ENCODE results near the gene DCAF5. TPM values are rescaled to one million over a fixed set of nuclear protein-coding genes. Genes with fewer than 3 reads are reported as not detected.
A peak's percentile ranks its signal among the peaks of the same experiment; 100 is the strongest.

The DCAF5 gene
- total and polyA plus RNA-seq, 2 of the 13 experiments (the other 11 are each of a cell fraction or from before 2014, with no cell fraction given), result 13.4 to 31.6 TPM

DNA sequence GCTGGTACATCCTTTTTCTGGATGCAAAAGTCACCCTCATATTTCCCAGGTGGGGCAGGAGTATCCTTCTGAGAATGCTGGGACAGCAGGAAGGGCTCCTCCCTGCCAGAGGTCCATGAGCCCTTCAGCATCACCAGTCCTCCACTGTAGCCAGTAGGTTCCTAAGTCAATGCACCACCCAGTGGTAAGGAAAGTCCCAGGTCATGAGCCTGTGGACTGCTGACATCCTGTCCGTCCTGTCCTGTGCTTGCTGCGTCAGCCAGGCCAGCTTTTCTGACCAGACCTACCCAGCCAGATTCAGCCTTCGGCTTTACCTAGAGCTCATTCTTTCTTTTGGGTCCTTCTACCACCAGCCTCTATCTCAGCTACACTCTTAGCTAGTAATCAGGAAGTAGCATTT lies 150.8 kb downstream of the DCAF5 start (continued):
- TF ChIP-seq, protein P1, sequence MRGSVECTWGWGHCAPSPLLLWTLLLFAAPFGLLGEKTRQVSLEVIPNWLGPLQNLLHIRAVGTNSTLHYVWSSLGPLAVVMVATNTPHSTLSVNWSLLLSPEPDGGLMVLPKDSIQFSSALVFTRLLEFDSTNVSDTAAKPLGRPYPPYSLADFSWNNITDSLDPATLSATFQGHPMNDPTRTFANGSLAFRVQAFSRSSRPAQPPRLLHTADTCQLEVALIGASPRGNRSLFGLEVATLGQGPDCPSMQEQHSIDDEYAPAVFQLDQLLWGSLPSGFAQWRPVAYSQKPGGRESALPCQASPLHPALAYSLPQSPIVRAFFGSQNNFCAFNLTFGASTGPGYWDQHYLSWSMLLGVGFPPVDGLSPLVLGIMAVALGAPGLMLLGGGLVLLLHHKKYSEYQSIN (CRISPR knock-in tag; IDR thresholded peaks at IDR 0.05; ENCODE audit: borderline replicate concordance), result no peak
- no peak for TF ChIP-seq ZNF260 (CRISPR knock-in tag; IDR thresholded peaks at IDR 0.05; ENCODE audit: borderline replicate concordance, low read depth)
- TF ChIP-seq ZNF768 (CRISPR knock-in tag; IDR thresholded peaks at IDR 0.05), result no peak
- peak; percentile 91 for TF ChIP-seq ZNF263 (CRISPR knock-in tag; IDR thresholded peaks at IDR 0.05)
- TF ChIP-seq, protein P2, sequence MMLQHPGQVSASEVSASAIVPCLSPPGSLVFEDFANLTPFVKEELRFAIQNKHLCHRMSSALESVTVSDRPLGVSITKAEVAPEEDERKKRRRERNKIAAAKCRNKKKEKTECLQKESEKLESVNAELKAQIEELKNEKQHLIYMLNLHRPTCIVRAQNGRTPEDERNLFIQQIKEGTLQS (CRISPR knock-in tag; IDR thresholded peaks at IDR 0.05), result no peak
- TF ChIP-seq ELF4 (CRISPR knock-in tag; IDR thresholded peaks at IDR 0.05; ENCODE audit: borderline replicate concordance), result no peak
- TF ChIP-seq STAG1 (CRISPR knock-in tag; IDR thresholded peaks at IDR 0.05), result peak; percentile 88
- TF ChIP-seq PCBP2 (optimal IDR thresholded peaks at IDR 0.05; ENCODE audit: low read depth, low read length, poor library complexity, severe bottlenecking), result no peak
- TF ChIP-seq ZNF672 (CRISPR knock-in tag; IDR thresholded peaks at IDR 0.05), result no peak
- TF ChIP-seq, protein P3, sequence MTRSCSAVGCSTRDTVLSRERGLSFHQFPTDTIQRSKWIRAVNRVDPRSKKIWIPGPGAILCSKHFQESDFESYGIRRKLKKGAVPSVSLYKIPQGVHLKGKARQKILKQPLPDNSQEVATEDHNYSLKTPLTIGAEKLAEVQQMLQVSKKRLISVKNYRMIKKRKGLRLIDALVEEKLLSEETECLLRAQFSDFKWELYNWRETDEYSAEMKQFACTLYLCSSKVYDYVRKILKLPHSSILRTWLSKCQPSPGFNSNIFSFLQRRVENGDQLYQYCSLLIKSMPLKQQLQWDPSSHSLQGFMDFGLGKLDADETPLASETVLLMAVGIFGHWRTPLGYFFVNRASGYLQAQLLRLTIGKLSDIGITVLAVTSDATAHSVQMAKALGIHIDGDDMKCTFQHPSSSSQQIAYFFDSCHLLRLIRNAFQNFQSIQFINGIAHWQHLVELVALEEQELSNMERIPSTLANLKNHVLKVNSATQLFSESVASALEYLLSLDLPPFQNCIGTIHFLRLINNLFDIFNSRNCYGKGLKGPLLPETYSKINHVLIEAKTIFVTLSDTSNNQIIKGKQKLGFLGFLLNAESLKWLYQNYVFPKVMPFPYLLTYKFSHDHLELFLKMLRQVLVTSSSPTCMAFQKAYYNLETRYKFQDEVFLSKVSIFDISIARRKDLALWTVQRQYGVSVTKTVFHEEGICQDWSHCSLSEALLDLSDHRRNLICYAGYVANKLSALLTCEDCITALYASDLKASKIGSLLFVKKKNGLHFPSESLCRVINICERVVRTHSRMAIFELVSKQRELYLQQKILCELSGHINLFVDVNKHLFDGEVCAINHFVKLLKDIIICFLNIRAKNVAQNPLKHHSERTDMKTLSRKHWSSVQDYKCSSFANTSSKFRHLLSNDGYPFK (CRISPR knock-in tag; IDR thresholded peaks at IDR 0.05; ENCODE audit: borderline replicate concordance), result no peak
- TF ChIP-seq ATF7-NPFF (CRISPR knock-in tag; IDR thresholded peaks at IDR 0.05; ENCODE audit: low read depth), result no peak
- TF ChIP-seq ATM (IDR thresholded peaks at IDR 0.05; ENCODE audit: borderline replicate concordance), result no peak
- no peak for TF ChIP-seq PAWR (CRISPR knock-in tag; IDR thresholded peaks at IDR 0.05; ENCODE audit: borderline replicate concordance)
- no peak for TF ChIP-seq NFIC (IDR thresholded peaks at IDR 0.05; ENCODE audit: low read length)
- TF ChIP-seq, protein P4, sequence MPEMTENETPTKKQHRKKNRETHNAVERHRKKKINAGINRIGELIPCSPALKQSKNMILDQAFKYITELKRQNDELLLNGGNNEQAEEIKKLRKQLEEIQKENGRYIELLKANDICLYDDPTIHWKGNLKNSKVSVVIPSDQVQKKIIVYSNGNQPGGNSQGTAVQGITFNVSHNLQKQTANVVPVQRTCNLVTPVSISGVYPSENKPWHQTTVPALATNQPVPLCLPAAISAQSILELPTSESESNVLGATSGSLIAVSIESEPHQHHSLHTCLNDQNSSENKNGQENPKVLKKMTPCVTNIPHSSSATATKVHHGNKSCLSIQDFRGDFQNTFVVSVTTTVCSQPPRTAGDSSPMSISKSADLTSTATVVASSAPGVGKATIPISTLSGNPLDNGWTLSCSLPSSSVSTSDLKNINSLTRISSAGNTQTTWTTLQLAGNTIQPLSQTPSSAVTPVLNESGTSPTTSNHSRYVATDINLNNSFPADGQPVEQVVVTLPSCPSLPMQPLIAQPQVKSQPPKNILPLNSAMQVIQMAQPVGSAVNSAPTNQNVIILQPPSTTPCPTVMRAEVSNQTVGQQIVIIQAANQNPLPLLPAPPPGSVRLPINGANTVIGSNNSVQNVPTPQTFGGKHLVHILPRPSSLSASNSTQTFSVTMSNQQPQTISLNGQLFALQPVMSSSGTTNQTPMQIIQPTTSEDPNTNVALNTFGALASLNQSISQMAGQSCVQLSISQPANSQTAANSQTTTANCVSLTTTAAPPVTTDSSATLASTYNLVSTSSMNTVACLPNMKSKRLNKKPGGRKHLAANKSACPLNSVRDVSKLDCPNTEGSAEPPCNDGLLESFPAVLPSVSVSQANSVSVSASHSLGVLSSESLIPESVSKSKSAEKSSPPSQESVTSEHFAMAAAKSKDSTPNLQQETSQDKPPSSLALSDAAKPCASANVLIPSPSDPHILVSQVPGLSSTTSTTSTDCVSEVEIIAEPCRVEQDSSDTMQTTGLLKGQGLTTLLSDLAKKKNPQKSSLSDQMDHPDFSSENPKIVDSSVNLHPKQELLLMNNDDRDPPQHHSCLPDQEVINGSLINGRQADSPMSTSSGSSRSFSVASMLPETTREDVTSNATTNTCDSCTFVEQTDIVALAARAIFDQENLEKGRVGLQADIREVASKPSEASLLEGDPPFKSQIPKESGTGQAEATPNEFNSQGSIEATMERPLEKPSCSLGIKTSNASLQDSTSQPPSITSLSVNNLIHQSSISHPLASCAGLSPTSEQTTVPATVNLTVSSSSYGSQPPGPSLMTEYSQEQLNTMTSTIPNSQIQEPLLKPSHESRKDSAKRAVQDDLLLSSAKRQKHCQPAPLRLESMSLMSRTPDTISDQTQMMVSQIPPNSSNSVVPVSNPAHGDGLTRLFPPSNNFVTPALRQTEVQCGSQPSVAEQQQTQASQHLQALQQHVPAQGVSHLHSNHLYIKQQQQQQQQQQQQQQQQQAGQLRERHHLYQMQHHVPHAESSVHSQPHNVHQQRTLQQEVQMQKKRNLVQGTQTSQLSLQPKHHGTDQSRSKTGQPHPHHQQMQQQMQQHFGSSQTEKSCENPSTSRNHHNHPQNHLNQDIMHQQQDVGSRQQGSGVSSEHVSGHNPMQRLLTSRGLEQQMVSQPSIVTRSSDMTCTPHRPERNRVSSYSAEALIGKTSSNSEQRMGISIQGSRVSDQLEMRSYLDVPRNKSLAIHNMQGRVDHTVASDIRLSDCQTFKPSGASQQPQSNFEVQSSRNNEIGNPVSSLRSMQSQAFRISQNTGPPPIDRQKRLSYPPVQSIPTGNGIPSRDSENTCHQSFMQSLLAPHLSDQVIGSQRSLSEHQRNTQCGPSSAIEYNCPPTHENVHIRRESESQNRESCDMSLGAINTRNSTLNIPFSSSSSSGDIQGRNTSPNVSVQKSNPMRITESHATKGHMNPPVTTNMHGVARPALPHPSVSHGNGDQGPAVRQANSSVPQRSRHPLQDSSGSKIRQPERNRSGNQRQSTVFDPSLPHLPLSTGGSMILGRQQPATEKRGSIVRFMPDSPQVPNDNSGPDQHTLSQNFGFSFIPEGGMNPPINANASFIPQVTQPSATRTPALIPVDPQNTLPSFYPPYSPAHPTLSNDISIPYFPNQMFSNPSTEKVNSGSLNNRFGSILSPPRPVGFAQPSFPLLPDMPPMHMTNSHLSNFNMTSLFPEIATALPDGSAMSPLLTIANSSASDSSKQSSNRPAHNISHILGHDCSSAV (CRISPR knock-in tag; IDR thresholded peaks at IDR 0.05; ENCODE audit: borderline replicate concordance), result no peak

All from HepG2 (cell line).